ENCODE results near the gene DMD.

GRCh38 chrX:31132821-31133241 is 2078.5 kb downstream of the DMD start:
- TF ChIP-seq CTCF (IDR thresholded peaks at IDR 0.05): no peak
- TF ChIP-seq EP300 (IDR thresholded peaks at IDR 0.05): no peak
- no peak for TF ChIP-seq POLR2AphosphoS5 (IDR thresholded peaks at IDR 0.05)
